ENCODE data around the gene PLCH1.

GRCh38 chr3:155424323-155424710 lies 320.6 kb downstream of the PLCH1 start:
- TF ChIP-seq CTCF (IDR thresholded peaks at IDR 0.05), result no peak
- no peak for TF ChIP-seq POLR2A (IDR thresholded peaks at IDR 0.05)

Measured in adrenal gland (tissue), 5 donors.